NCI-H446 treated with DMSO at 0.1 percent for 48 hours (cell line): Measurements from ENCODE around the gene LPCAT1.
A peak's percentile ranks its signal among the peaks of the same experiment; 100 is the strongest.
"Not testable (repeated sequence)": the region's sequence is repeated elsewhere in the genome, so short reads cannot be mapped to it uniquely, and the experiment has no call there.

Experiments
- DNase-seq: peaks from one replicate; lab custom pipeline; 2025; lab: John Stamatoyannopoulos, UW

LPCAT1 gene

GRCh38 chr5:1442222-1443145, 81.3 kb downstream of the LPCAT1 start:
- no peak for DNase-seq

- DNase-seq, result no peak
Measured at GRCh38 chr5:1441166-1441865, 82.4 kb downstream of the LPCAT1 start.

GRCh38 chr5:1440098-1440493, 83.7 kb downstream of the LPCAT1 start:
- DNase-seq, result no peak

GRCh38 chr5:1439388-1440097, 84.2 kb downstream of the LPCAT1 start:
- no peak for DNase-seq

GRCh38 chr5:1438871-1439270, 84.9 kb downstream of the LPCAT1 start:
- no peak for DNase-seq

- DNase-seq, result no peak
Measured at GRCh38 chr5:1437876-1438559, 85.7 kb downstream of the LPCAT1 start.

GRCh38 chr5:1437226-1437829, 86.4 kb downstream of the LPCAT1 start:
- DNase-seq, result peak; percentile 69

- DNase-seq, result no peak
Measured at GRCh38 chr5:1436681-1437080, 87.1 kb downstream of the LPCAT1 start.

- DNase-seq, result no peak
Measured at GRCh38 chr5:1436036-1436435, 87.7 kb downstream of the LPCAT1 start.

- DNase-seq, result no peak
Measured at GRCh38 chr5:1435369-1435768, 88.4 kb downstream of the LPCAT1 start.

GRCh38 chr5:1432296-1432695, 91.5 kb downstream of the LPCAT1 start:
- no peak for DNase-seq

GRCh38 chr5:1431896-1432295, 91.9 kb downstream of the LPCAT1 start:
- DNase-seq, result no peak

- no peak for DNase-seq
Measured at GRCh38 chr5:1431021-1431811, 92.5 kb downstream of the LPCAT1 start.

GRCh38 chr5:1430121-1430795, 93.5 kb downstream of the LPCAT1 start:
- no peak for DNase-seq

GRCh38 chr5:1429496-1429895, 94.3 kb downstream of the LPCAT1 start:
- no peak for DNase-seq

- DNase-seq, result no peak
Measured at GRCh38 chr5:1429066-1429465, 94.7 kb downstream of the LPCAT1 start.

- no peak for DNase-seq
Measured at GRCh38 chr5:1428107-1428506, 95.7 kb downstream of the LPCAT1 start.

- no peak for DNase-seq
Measured at GRCh38 chr5:1424716-1425115, 99.0 kb downstream of the LPCAT1 start.

GRCh38 chr5:1423901-1424603, 99.7 kb downstream of the LPCAT1 start:
- DNase-seq, result no peak

- DNase-seq, result not testable (repeated sequence)
Measured at GRCh38 chr5:1422522-1422921, 101.2 kb downstream of the LPCAT1 start.
